Activated CD8-positive, alpha-beta memory T cell treated with anti-CD3 and anti-CD28 coated beads for 1 hour (primary cell): Measurements from ENCODE around the gene DND1.
"Not testable (repeated sequence)": the region's sequence is repeated elsewhere in the genome, so short reads cannot be mapped to it uniquely, and the experiment has no call there.

Experiments
- DNase-seq, 2 donors: peaks; one replicate each; pipeline ENCODE4 v3.0.0-alpha.2; 2020; ENCODE audit warnings: low read depth in 1 of 2; ENCODE audit errors: extremely low read depth in 1 of 2

The DND1 gene

GRCh38 chr5:140672455-140673186 lies 755 bp downstream of the DND1 start:
- no peak for DNase-seq

DNA sequence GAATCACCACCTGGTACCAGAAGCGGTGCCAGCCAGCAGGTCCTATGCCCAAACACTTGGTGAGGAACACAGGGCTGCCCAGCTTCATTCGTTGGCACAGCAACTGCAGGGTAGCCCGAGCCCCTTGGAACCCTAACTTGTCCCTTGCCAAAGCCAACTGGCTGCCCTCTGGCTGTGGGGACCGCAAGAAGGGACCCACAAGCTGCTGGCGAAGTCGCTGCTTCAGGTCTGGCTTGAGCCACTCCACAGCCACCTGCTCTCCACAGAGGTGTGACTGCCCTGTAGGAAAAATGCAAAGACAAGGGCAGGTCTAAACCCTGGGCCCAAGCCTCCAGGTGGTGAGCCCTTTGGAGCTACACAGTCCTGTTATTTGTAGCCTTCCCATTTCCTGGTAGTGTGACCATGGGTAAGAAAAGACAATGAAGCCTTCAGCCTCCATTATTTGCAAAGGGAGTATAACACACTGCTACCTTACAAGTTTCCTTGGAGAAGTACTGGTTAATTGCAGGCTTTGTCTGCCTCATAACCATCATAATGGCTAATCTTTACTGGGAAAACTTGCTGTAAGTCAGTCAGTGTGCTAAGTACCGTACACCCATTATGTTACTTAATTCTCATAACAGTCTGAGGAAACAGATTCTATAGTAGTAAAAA lies 1.8 kb downstream of the DND1 start:
- DNase-seq: no peak

- DNase-seq: not testable (repeated sequence)
Observed at GRCh38 chr5:140671035-140671434, 2.3 kb downstream of the DND1 start.

DNA sequence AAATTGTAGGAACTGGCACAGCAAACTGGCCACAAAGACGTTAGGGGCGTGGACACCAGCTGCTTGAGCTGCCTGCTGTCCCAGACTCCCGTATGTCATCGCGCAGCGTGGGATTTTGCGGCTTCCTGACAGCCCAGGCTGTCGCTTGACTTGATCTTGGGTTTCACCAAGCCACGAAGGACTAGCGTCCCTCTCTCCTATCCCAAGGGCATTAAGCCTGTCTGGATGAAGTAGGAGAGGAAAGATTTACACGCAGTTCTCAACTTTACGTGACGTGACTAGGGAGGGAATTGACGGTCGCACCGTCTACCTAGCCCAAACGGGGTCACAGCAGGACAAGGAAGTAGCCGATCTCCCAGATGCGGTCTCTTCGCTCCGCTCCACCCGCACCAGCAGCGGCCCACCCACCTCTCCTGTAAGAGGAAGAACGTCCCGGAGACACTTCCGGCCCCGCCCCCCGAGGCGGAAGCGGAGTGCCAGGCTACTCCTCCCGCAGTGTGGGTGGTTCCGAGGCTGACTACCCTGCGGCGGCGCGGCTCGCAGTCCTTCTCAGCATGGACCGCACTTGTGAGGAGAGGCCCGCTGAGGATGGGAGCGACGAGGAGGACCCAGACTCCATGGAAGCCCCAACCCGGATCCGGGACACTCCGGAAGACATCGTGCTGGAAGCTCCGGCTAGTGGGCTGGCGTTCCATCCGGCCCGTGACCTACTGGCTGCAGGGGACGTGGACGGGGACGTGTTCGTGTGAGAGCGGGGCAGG lies 8.8 kb downstream of the DND1 start, which contains the start of gene WDR55:
TSS of gene WDR55 (plus strand) at position 546 of the 761 bp plus-strand sequence. CDS start at position 555, 9 bp downstream.
- DNase-seq: peak; percentile 89 to 94

- DNase-seq: no peak
Observed at GRCh38 chr5:140664030-140664358, 9.4 kb downstream of the DND1 start.

GRCh38 chr5:140660371-140660770 lies 13.0 kb downstream of the DND1 start:
- not testable (repeated sequence) for DNase-seq

- DNase-seq: no peak
Observed at GRCh38 chr5:140658870-140659269, 14.5 kb downstream of the DND1 start.

- no peak for DNase-seq
Observed at GRCh38 chr5:140647042-140647419, 26.3 kb downstream of the DND1 start.

- no peak for DNase-seq
Observed at GRCh38 chr5:140642718-140643117, 30.7 kb downstream of the DND1 start.

DNA sequence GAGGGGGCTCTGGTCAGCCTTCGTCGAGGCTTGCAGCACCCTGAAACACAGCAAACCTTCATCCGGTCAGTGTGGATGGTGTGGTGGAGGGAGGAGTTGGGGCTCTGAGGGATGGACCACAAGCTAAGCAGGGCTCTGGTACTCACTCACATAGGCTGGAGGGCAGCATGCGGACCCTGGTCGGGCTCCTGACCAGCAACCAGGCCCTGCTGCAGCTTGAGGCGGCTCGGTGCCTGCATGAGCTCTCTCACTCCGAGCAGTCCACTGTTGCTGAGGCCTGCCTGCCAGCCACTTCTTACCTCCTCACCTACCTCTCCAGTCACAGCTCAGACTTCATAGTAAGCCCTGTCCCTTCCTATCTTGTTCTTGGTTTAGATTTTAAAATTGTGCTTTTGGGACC lies 31.7 kb downstream of the DND1 start:
- DNase-seq: no peak

- DNase-seq: peak; percentile 94 to 96
Observed at GRCh38 chr5:140639148-140639981, 34.0 kb downstream of the DND1 start, which contains the start of gene TMCO6. TMCO6 (plus strand) TSS chr5:140639451; CDS start chr5:140639528, 77 bp downstream.

GRCh38 chr5:140638898-140639147 lies 34.6 kb downstream of the DND1 start:
- not testable (repeated sequence) for DNase-seq

DNA sequence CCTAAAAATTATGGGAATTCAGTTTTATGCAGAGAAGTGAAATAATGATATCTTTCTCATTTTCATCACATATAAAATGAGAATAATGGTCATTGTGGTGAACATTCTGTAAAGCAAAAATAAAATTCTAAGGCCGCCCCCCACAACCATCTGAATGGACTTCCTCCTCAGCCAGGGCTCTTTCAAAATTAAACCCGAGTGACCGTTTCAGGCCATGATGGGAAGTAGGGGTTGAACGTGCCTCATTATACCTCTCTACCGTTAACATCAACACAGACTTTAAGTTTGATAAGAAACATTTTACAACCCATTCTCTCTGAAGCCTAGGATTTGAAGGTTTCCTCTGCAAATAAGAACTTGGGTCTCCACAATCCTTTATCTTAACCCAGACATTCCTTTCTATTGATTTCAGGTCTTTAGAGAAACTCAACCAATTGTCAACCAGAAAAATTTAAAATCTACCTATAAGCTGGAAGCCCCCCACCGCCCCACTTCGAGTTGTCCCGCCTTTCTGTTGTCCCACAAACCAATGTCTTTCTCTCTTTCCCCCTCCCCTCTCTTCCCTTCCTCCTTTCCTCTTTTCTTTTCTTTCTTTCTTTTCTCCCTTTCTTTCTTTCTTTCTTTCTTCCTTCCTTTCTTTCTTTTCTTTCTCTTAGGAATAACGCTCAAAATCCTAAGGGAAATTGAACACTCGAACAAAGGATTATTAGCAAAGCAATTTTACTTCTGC lies 35.8 kb downstream of the DND1 start:
- no peak for DNase-seq

GRCh38 chr5:140635291-140636257 lies 37.8 kb downstream of the DND1 start:
- DNase-seq: no peak

- DNase-seq: no peak
Observed at GRCh38 chr5:140634103-140634502, 39.3 kb downstream of the DND1 start.

- no peak for DNase-seq
Observed at GRCh38 chr5:140633501-140633900, 39.9 kb downstream of the DND1 start.

- no peak for DNase-seq
Observed at GRCh38 chr5:140633021-140633471, 40.3 kb downstream of the DND1 start, which contains the start of gene CD14. CD14 (minus strand) TSS chr5:140633175; CDS start chr5:140633071, 104 bp downstream.

DNA sequence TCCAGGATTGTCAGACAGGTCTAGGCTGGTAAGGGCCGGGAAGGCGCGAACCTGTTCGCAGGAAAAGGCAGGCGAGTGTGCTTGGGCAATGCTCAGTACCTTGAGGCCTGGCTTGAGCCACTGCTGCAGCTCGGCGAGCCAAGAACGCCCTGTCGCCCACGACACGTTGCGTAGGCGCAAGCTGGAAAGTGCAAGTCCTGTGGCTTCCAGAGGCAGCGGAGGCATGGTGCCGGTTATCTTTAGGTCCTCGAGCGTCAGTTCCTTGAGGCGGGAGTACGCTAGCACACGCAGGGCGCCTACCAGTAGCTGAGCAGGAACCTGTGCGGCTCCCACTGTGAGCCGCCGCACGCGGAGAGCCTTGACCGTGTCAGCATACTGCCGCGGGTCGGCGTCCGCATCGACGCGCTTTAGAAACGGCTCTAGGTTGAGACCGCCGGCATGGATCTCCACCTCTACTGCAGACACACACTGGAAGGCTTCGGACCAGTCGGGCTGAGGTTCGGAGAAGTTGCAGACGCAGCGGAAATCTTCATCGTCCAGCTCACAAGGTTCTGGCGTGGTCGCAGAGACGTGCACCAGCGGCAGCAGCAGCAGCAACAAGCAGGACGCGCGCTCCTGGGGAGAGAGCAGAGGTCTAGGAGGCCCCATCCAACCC lies 40.9 kb downstream of the DND1 start:
- peak in 1 of 2 donors; percentile 24 for DNase-seq
